GM12878 (cell line): ENCODE results near the gene CCBE1.

Experiments used
- EP300 ChIP-seq, 2 experiments: fragments of 150-350 bp in 1 of 2; IDR thresholded peaks; 2 replicates each; pipeline ENCODE4 v1.6.1; 2011 to 2012; ENCODE audit warnings: low read depth in 2 of 2, low read length in 2 of 2, borderline replicate concordance in 1 of 2, improper control_type of control experiment in 1 of 2, inconsistent platforms in 1 of 2; ENCODE audit not compliant: control insufficient read depth in 1 of 2
- EZH2 ChIP-seq: IDR thresholded peaks from 2 replicates; pipeline ENCODE4 v1.6.1; 2012; ENCODE audit warnings: low read depth, mild to moderate bottlenecking, control low read depth, inconsistent platforms, low read length, borderline replicate concordance; ENCODE audit not compliant: control insufficient read depth
- MAX ChIP-seq: IDR thresholded peaks from 2 replicates; pipeline ENCODE4 v1.6.1; 2012; ENCODE audit warnings: low read depth, low read length, improper control_type of control experiment
- MTA3 ChIP-seq: IDR thresholded peaks from 2 replicates; pipeline ENCODE4 v1.6.1; 2012; ENCODE audit warnings: low read length, inconsistent platforms, borderline replicate concordance
- POLR2A ChIP-seq: IDR thresholded peaks from 2 replicates; pipeline ENCODE4 v1.6.1; 2011; ENCODE audit warnings: low read depth, mild to moderate bottlenecking, low read length
- RAD51 ChIP-seq: fragments of 450-650 bp; IDR thresholded peaks from 2 replicates; pipeline ENCODE4 v1.6.1; 2016; ENCODE audit warnings: moderate library complexity, mild to moderate bottlenecking, inconsistent platforms
- REST ChIP-seq: IDR thresholded peaks from 2 replicates; pipeline ENCODE4 v1.6.1; 2012; ENCODE audit warnings: mild to moderate bottlenecking, low read depth, low read length
- SIN3A ChIP-seq: IDR thresholded peaks from 2 replicates; pipeline ENCODE4 v1.6.1; 2012; ENCODE audit warnings: low read depth, low read length, improper control_type of control experiment
- SMAD1 ChIP-seq: fragments of 450-650 bp; IDR thresholded peaks from 2 replicates; pipeline ENCODE4 v1.6.1; 2018; ENCODE audit warnings: mild to moderate bottlenecking, low read depth; ENCODE audit not compliant: partially characterized antibody
- TAF1 ChIP-seq: IDR thresholded peaks from 2 replicates; pipeline ENCODE4 v1.6.1; 2011; ENCODE audit warnings: mild to moderate bottlenecking, low read depth, low read length, borderline replicate concordance
- TCF3 ChIP-seq: IDR thresholded peaks from 2 replicates; pipeline ENCODE4 v1.6.1; 2012; ENCODE audit warnings: low read depth, mild to moderate bottlenecking, low read length, borderline replicate concordance; ENCODE audit not compliant: insufficient read depth
- YY1 ChIP-seq: IDR thresholded peaks from 2 replicates; pipeline ENCODE4 v1.6.1; 2011; ENCODE audit warnings: low read depth, mild to moderate bottlenecking, low read length
- TF ChIP-seq, protein P1 (sequence below), 3 experiments: IDR thresholded peaks in 2 of 3; conservative IDR thresholded peaks in 1 of 3; 2 replicates each; pipeline ENCODE4 v1.5.1; 2011; ENCODE audit warnings: low read depth in 3 of 3, low read length in 3 of 3, mild to moderate bottlenecking in 3 of 3, control low read depth in 2 of 3, moderate library complexity in 2 of 3, inconsistent platforms in 1 of 3, mixed read lengths in 1 of 3; ENCODE audit not compliant: control insufficient read depth in 2 of 3, insufficient read depth in 1 of 3; ENCODE audit errors: extremely low read depth in 1 of 3
- TF ChIP-seq, protein P2 (sequence below): IDR thresholded peaks from 2 replicates; pipeline ENCODE4 v1.6.1; 2011; ENCODE audit warnings: borderline replicate concordance, low read depth, mild to moderate bottlenecking, moderate library complexity, mixed read lengths, low read length; ENCODE audit not compliant: insufficient read depth; ENCODE audit errors: extremely low read length

GRCh38 chr18:59639821-59640220 is 57.4 kb downstream of the CCBE1 start:
- TF ChIP-seq, protein P1, sequence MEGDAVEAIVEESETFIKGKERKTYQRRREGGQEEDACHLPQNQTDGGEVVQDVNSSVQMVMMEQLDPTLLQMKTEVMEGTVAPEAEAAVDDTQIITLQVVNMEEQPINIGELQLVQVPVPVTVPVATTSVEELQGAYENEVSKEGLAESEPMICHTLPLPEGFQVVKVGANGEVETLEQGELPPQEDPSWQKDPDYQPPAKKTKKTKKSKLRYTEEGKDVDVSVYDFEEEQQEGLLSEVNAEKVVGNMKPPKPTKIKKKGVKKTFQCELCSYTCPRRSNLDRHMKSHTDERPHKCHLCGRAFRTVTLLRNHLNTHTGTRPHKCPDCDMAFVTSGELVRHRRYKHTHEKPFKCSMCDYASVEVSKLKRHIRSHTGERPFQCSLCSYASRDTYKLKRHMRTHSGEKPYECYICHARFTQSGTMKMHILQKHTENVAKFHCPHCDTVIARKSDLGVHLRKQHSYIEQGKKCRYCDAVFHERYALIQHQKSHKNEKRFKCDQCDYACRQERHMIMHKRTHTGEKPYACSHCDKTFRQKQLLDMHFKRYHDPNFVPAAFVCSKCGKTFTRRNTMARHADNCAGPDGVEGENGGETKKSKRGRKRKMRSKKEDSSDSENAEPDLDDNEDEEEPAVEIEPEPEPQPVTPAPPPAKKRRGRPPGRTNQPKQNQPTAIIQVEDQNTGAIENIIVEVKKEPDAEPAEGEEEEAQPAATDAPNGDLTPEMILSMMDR (IDR thresholded peaks at IDR 0.05 in 2 of 3, conservative IDR thresholded peaks at IDR 0.05 in 1 of 3; ENCODE audit: control insufficient read depth in 2 of 3, extremely low read depth in 1 of 3, insufficient read depth in 1 of 3, low read depth in 3 of 3, low read length in 3 of 3) = no peak
- TF ChIP-seq, protein P2, sequence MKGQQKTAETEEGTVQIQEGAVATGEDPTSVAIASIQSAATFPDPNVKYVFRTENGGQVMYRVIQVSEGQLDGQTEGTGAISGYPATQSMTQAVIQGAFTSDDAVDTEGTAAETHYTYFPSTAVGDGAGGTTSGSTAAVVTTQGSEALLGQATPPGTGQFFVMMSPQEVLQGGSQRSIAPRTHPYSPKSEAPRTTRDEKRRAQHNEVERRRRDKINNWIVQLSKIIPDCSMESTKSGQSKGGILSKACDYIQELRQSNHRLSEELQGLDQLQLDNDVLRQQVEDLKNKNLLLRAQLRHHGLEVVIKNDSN = no peak
- TF ChIP-seq MTA3 (no peak), REST (no peak), TAF1 (no peak), SIN3A (no peak), POLR2A (no peak), TCF3 (no peak), SMAD1 (no peak), MAX (no peak), EZH2 (no peak), EP300 (IDR thresholded peaks at IDR 0.05; ENCODE audit: borderline replicate concordance in 1 of 2, control insufficient read depth in 1 of 2, low read depth in 2 of 2, low read length in 2 of 2) (no peak), RAD51 (no peak), YY1 (no peak)
